K562 (cell line): ENCODE data around the gene MED15. TPM values are rescaled to one million over a fixed set of nuclear protein-coding genes. Genes with fewer than 3 reads are reported as not detected.

ENCODE experiments used
- ATAC-seq: fragments of 200-7000 bp; cut with Tn5 transposase; 3 replicates; pipeline ENCODE4 v1.9.1; 2020; ENCODE audit warnings: moderate library complexity
- BruUV-seq: library from RNA; stranded (reverse); fragments of 400-500 nt; replicated peaks from 2 replicates; lab custom pipeline; 2021; lab: Mats Ljungman, UMichigan
- CTCF ChIA-PET: fragments of 300-600 bp; formaldehyde crosslinking; extraction: SDS; loops from one replicate; lab custom pipeline; 2021; ENCODE audit warnings: low intra/inter-chr PET ratio; lab: Yijun Ruan, JAX
- POLR2A ChIA-PET: fragments of 300-600, 350-650 bp; sonication (Branson Sonifier 250); formaldehyde crosslinking; extraction: SDS; loops from one replicate; lab custom pipeline; 2021; ENCODE audit warnings: antibody characterized with exemption, inconsistent platforms; lab: Yijun Ruan, JAX
- DNase-seq, 4 experiments: peaks; one replicate each; pipeline versions ENCODE4 v3.0.0 to v3.0.0-alpha.2; 2011 to 2018; ENCODE audit warnings: low spot score in 3 of 4, mixed read lengths in 3 of 4; ENCODE audit errors: extremely low read depth in 1 of 4
- FAIRE-seq: peaks from 2 replicates; lab custom pipeline; 2011; peaks lifted over from hg19 to GRCh38; lab: Jason Lieb, UNC
- H2AFZ ChIP-seq: 2 replicates; pipeline ENCODE4 v1.6.0; 2011; ENCODE audit warnings: low read depth, low read length, control low read depth, inconsistent platforms
- H3K27ac ChIP-seq: fragments of 200-600 bp; 3 replicates; pipeline ENCODE4 v1.8.0; 2011; ENCODE audit warnings: low read depth, mild to moderate bottlenecking, control low read depth, inconsistent platforms, low read length, moderate library complexity, mixed read lengths; ENCODE audit errors: extremely low read depth
- H3K27me3 ChIP-seq, 2 experiments: fragments of 300-600 bp in 1 of 2; 2 replicates in 1 of 2; 3 replicates in 1 of 2; pipeline versions ENCODE4 v1.6.0 to v1.8.0; 2011; ENCODE audit warnings: inconsistent platforms in 2 of 2, low read length in 2 of 2, mild to moderate bottlenecking in 1 of 2, mixed read lengths in 1 of 2, moderate library complexity in 1 of 2; ENCODE audit not compliant: control insufficient read depth in 2 of 2, insufficient read depth in 2 of 2
- H3K36me3 ChIP-seq: fragments of 300-600 bp; 3 replicates; pipeline ENCODE4 v1.8.0; 2011; ENCODE audit warnings: mild to moderate bottlenecking, low read length, inconsistent platforms; ENCODE audit not compliant: control insufficient read depth, insufficient read depth
- H3K4me1 ChIP-seq, 2 experiments: fragments of 200-600 bp in 1 of 2; replicated peaks in 1 of 2; 2 replicates in 1 of 2; 3 replicates in 1 of 2; pipeline versions ENCODE4 v1.5.1 to v1.8.0; 2011; ENCODE audit warnings: inconsistent platforms in 2 of 2, low read length in 2 of 2, mild to moderate bottlenecking in 1 of 2, mixed read lengths in 1 of 2, moderate library complexity in 1 of 2; ENCODE audit not compliant: control insufficient read depth in 2 of 2, insufficient read depth in 2 of 2
- H3K4me2 ChIP-seq: 2 replicates; pipeline ENCODE4 v1.6.1; 2011; ENCODE audit warnings: low read length, control low read depth, inconsistent platforms, mixed read lengths; ENCODE audit not compliant: insufficient read depth
- H3K4me3 ChIP-seq: fragments of 200-600 bp; sonication (generic), shearing (Covaris generic); 2 replicates; pipeline ENCODE4 v1.5.1; 2016; ENCODE audit warnings: control low read depth, inconsistent platforms
- H3K79me2 ChIP-seq: fragments of 200-600 bp; 3 replicates; pipeline ENCODE4 v1.8.0; 2011; ENCODE audit warnings: low read length, inconsistent platforms; ENCODE audit not compliant: control insufficient read depth, insufficient read depth
- H3K9ac ChIP-seq, 2 experiments: 2 replicates each; pipeline versions ENCODE4 v1.6.0 to v1.6.1; 2011; ENCODE audit warnings: low read depth in 2 of 2, low read length in 2 of 2, control low read depth in 1 of 2, inconsistent platforms in 1 of 2, mild to moderate bottlenecking in 1 of 2, mixed read lengths in 1 of 2; ENCODE audit not compliant: insufficient read depth in 1 of 2
- H3K9me1 ChIP-seq: one replicate; pipeline ENCODE4 v1.6.0; 2011; ENCODE audit warnings: inconsistent platforms, mild to moderate bottlenecking, low read length, moderate library complexity; ENCODE audit not compliant: control insufficient read depth, insufficient read depth
- H3K9me3 ChIP-seq: replicated peaks from 2 replicates; pipeline ENCODE4 v1.5.1; 2011; ENCODE audit warnings: low read depth, low read length, inconsistent platforms; ENCODE audit not compliant: control insufficient read depth, insufficient read depth
- H4K20me1 ChIP-seq: replicated peaks from 2 replicates; pipeline ENCODE4 v1.6.1; 2011; ENCODE audit warnings: low read length, inconsistent platforms, mixed read lengths; ENCODE audit not compliant: control insufficient read depth, insufficient read depth
- CREBBP ChIP-seq: IDR thresholded peaks from one replicate; pipeline ENCODE4 v1.6.1; 2012; ENCODE audit warnings: low read depth, mild to moderate bottlenecking, control low read depth, inconsistent platforms, low read length
- NR1H2 ChIP-seq: sonication (generic); formaldehyde crosslinking; IDR thresholded peaks from 2 replicates; pipeline ENCODE4 v1.4.0; 2020; ENCODE audit warnings: mild to moderate bottlenecking, missing genetic modification reagents
- ZSCAN32 ChIP-seq: fragments of 450-650 bp; formaldehyde crosslinking; IDR thresholded peaks from 2 replicates; pipeline ENCODE4 v1.4.0; 2020; ENCODE audit warnings: mild to moderate bottlenecking, moderate library complexity
- WGBS: fragments of 100-300 bp; shearing (Covaris generic); methylation state at CpG from one replicate; pipeline ENCODE4 v1.1.6; 2016; ENCODE audit warnings: low coverage, mixed read lengths; ENCODE audit not compliant: insufficient coverage; ENCODE audit errors: missing lambda C conversion rate; 5-methylcytosine and 5-hydroxymethylcytosine counted together
- in situ Hi-C: fragments of 300-500 bp; cut with MboI; formaldehyde crosslinking; loops from 4 replicates; pipeline ENCODE4 v1.15.0; 2018; ENCODE audit warnings: inconsistent platforms, mixed read lengths
- intact Hi-C: fragments of 100-400 bp; cut with micrococcal nuclease; formaldehyde crosslinking; loops from 2 replicates; pipeline ENCODE4 v1.14.2; 2022
- polyA plus RNA-seq, 8 experiments: library from polyadenylated mRNA; depleted of rRNA in 4 of 8; stranded (reverse) in 5 of 8; unstranded in 3 of 8; fragments of >200 nt; fragmentation: Nextera tagmentation in 2 of 8; fragmentation: Illumina TruSeq in 1 of 8; extraction: Ambion mirVana in 2 of 8; extraction: Trizol in 1 of 8; gene quantifications; 2 replicates each; pipeline versions ENCODE4 v1.2.1 to v1.2.3, GENCODE V29; 2011 to 2014; ENCODE audit warnings: inconsistent platforms in 1 of 8, missing spikeins in 1 of 8
- total RNA-seq, 7 experiments: library from RNA; depleted of rRNA in 6 of 7; stranded (reverse); fragments of >200 nt in 6 of 7; fragmentation: Illumina TruSeq in 2 of 7; extraction: Trizol in 2 of 7; gene quantifications; 2 replicates each; pipeline versions ENCODE4 v1.2.1 to v1.2.3, GENCODE V29; 2011 to 2021; ENCODE audit warnings: low replicate concordance in 1 of 7
- TF ChIP-seq, protein P1 (sequence below), 2 experiments: fragments of 450-650 bp in 1 of 2; sonication (generic) in 1 of 2; formaldehyde crosslinking in 1 of 2; IDR thresholded peaks in 1 of 2; conservative IDR thresholded peaks in 1 of 2; 2 replicates each; pipeline versions ENCODE4 v1.6.1 to v1.8.1; 2016 to 2023; ENCODE audit warnings: mild to moderate bottlenecking in 2 of 2, moderate library complexity in 2 of 2, inconsistent platforms in 1 of 2, missing genetic modification reagents in 1 of 2
- TF ChIP-seq, protein P2 (sequence below): fragments of 200-600 bp; sonication (generic); IDR thresholded peaks from one replicate; pipeline ENCODE4 v1.6.1; 2012; ENCODE audit warnings: mild to moderate bottlenecking, low read depth, low read length, inconsistent platforms

MED15 gene
- total and polyA plus RNA-seq, 9 of the 15 experiments (the other 6 are each of a cell fraction or from before 2014, with no cell fraction given) = 4.0 to 271 (median 60.1) TPM

DNA sequence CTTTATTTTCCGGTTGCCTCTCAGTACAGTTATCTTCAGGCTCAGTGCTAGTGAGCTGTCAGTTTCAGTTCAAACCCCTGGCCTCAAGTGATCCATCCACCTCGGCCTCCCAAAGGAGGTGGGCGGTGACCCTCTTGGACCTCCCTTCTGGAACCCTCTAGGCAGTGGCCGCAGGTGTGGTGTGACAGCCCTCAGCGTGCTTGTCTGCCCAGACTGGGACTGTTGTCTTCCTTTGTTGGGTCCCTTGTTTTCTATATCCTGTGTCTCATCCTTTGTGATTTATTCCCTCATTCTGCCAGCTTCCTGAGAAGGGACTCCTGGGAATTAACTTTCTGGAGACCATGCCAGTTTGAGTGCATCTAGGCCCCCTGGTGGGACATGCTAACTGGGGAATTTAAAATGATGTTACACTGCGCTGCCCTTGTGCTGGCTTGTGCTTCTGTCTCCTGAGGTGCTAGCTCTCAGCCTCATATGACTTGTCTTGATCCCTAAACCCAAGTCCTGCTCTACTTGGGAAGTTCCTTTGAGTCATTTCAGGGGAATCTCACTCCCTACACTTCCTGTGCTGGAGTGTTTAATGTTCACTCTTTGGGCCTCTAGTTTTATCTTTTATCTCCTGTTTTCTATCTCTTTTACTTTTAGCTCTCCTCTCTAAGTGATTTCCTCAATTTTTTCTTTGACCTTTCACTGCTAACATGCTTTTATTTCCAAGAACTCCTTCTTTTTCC lies 19.4 kb downstream of the MED15 start:
- DNase-seq (peak in 2 of 4 experiments; percentile 60 to 66), ATAC-seq (peak; percentile 5; the same call in 1 of the 3 replicates), FAIRE-seq (no peak)
- intact Hi-C loops = no loop called here
- peak overlapping the region in 1 of 2 experiments; percentile 77; a peak in 2 of 4 replicates for H3K9ac ChIP-seq
- in situ Hi-C loops = no loop called here
- 0 out of 3 replicates have a peak overlapping the region, but pooled peaks have one; percentile 8 for H3K27ac ChIP-seq
- CTCF ChIA-PET = interaction anchor here (0.6 to 1.7 kb wide), 3 partner anchors 31 to 1466 kb away, joined by 3 to 5 read pairs (median 3); partner anchors contain the start of gene KLHL22
- no peaks in the 10 kb centered on the region for H3K9me3 ChIP-seq
- peak overlapping the region; percentile 1; the same call in 1 of the 2 replicates for H3K4me2 ChIP-seq
- peaks cover 34% of the 10 kb centered on the region for H3K9me1 ChIP-seq
- H3K79me2 ChIP-seq = peaks cover 97% of the 10 kb centered on the region
- H3K27me3 ChIP-seq = no peaks in the 10 kb centered on the region
- peaks cover 42 to 66% of the 10 kb centered on the region in 2 experiments for H3K4me1 ChIP-seq
- H3K36me3 ChIP-seq = peaks cover 72% of the 10 kb centered on the region
- POLR2A ChIA-PET = interaction anchor here (0.6 to 68.9 kb wide), 6 partner anchors 7 to 1397 kb away, joined by 3 to 1693 read pairs (median 5); partner anchors contain the start of gene MED15
- no peak overlapping the region for H3K4me3 ChIP-seq
- BruUV-seq = no TSS peak
- 76% methylated on average over 6 of the region's 6 CpGs for WGBS
- no peak overlapping the region for H2AFZ ChIP-seq
- H4K20me1 ChIP-seq = peaks cover 65% of the 10 kb centered on the region
- TF ChIP-seq, protein P1, sequence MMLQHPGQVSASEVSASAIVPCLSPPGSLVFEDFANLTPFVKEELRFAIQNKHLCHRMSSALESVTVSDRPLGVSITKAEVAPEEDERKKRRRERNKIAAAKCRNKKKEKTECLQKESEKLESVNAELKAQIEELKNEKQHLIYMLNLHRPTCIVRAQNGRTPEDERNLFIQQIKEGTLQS (IDR thresholded peaks at IDR 0.05) = no peak
- TF ChIP-seq, protein P1 (CRISPR knock-in tag; conservative IDR thresholded peaks at IDR 0.05) = no peak
- TF ChIP-seq CREBBP (no peak), NR1H2 (CRISPR knock-in tag) (peak; percentile 75; the same call in 1 of the 2 replicates), ZSCAN32 (CRISPR knock-in tag) (peak; percentile 29; the same call in 1 of the 2 replicates)
- TF ChIP-seq, protein P2, sequence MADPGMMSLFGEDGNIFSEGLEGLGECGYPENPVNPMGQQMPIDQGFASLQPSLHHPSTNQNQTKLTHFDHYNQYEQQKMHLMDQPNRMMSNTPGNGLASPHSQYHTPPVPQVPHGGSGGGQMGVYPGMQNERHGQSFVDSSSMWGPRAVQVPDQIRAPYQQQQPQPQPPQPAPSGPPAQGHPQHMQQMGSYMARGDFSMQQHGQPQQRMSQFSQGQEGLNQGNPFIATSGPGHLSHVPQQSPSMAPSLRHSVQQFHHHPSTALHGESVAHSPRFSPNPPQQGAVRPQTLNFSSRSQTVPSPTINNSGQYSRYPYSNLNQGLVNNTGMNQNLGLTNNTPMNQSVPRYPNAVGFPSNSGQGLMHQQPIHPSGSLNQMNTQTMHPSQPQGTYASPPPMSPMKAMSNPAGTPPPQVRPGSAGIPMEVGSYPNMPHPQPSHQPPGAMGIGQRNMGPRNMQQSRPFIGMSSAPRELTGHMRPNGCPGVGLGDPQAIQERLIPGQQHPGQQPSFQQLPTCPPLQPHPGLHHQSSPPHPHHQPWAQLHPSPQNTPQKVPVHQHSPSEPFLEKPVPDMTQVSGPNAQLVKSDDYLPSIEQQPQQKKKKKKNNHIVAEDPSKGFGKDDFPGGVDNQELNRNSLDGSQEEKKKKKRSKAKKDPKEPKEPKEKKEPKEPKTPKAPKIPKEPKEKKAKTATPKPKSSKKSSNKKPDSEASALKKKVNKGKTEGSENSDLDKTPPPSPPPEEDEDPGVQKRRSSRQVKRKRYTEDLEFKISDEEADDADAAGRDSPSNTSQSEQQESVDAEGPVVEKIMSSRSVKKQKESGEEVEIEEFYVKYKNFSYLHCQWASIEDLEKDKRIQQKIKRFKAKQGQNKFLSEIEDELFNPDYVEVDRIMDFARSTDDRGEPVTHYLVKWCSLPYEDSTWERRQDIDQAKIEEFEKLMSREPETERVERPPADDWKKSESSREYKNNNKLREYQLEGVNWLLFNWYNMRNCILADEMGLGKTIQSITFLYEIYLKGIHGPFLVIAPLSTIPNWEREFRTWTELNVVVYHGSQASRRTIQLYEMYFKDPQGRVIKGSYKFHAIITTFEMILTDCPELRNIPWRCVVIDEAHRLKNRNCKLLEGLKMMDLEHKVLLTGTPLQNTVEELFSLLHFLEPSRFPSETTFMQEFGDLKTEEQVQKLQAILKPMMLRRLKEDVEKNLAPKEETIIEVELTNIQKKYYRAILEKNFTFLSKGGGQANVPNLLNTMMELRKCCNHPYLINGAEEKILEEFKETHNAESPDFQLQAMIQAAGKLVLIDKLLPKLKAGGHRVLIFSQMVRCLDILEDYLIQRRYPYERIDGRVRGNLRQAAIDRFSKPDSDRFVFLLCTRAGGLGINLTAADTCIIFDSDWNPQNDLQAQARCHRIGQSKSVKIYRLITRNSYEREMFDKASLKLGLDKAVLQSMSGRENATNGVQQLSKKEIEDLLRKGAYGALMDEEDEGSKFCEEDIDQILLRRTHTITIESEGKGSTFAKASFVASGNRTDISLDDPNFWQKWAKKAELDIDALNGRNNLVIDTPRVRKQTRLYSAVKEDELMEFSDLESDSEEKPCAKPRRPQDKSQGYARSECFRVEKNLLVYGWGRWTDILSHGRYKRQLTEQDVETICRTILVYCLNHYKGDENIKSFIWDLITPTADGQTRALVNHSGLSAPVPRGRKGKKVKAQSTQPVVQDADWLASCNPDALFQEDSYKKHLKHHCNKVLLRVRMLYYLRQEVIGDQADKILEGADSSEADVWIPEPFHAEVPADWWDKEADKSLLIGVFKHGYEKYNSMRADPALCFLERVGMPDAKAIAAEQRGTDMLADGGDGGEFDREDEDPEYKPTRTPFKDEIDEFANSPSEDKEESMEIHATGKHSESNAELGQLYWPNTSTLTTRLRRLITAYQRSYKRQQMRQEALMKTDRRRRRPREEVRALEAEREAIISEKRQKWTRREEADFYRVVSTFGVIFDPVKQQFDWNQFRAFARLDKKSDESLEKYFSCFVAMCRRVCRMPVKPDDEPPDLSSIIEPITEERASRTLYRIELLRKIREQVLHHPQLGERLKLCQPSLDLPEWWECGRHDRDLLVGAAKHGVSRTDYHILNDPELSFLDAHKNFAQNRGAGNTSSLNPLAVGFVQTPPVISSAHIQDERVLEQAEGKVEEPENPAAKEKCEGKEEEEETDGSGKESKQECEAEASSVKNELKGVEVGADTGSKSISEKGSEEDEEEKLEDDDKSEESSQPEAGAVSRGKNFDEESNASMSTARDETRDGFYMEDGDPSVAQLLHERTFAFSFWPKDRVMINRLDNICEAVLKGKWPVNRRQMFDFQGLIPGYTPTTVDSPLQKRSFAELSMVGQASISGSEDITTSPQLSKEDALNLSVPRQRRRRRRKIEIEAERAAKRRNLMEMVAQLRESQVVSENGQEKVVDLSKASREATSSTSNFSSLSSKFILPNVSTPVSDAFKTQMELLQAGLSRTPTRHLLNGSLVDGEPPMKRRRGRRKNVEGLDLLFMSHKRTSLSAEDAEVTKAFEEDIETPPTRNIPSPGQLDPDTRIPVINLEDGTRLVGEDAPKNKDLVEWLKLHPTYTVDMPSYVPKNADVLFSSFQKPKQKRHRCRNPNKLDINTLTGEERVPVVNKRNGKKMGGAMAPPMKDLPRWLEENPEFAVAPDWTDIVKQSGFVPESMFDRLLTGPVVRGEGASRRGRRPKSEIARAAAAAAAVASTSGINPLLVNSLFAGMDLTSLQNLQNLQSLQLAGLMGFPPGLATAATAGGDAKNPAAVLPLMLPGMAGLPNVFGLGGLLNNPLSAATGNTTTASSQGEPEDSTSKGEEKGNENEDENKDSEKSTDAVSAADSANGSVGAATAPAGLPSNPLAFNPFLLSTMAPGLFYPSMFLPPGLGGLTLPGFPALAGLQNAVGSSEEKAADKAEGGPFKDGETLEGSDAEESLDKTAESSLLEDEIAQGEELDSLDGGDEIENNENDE = no peak
